Trophoblast cell (in vitro differentiated cells and primary cell): Measurements from ENCODE around the gene COPS7A.
A peak's percentile ranks its signal among the peaks of the same experiment; 100 is the strongest.
"Not testable (repeated sequence)": the region's sequence is repeated elsewhere in the genome, so short reads cannot be mapped to it uniquely, and the experiment has no call there.

Experiments
- DNase-seq, 2 donors: peaks; one replicate each; pipeline ENCODE4 v3.0.0-alpha.2; 2016
- H2AFZ ChIP-seq: 2 replicates; pipeline ENCODE4 v1.6.1; 2013; ENCODE audit warnings: low read length, moderate library complexity, mild to moderate bottlenecking; ENCODE audit not compliant: insufficient read depth, poor library complexity
- H2AK5ac ChIP-seq: 2 replicates; pipeline ENCODE4 v1.6.1; 2013; ENCODE audit warnings: mild to moderate bottlenecking, low read length
- H2BK120ac ChIP-seq: 2 replicates; pipeline ENCODE4 v1.6.1; 2013; ENCODE audit warnings: low read length, mild to moderate bottlenecking, moderate library complexity; ENCODE audit not compliant: insufficient read depth, poor library complexity
- H2BK12ac ChIP-seq: 2 replicates; pipeline ENCODE4 v1.6.1; 2013; ENCODE audit warnings: mild to moderate bottlenecking, low read length, moderate library complexity
- H2BK5ac ChIP-seq: 2 replicates; pipeline ENCODE4 v1.6.1; 2013; ENCODE audit warnings: low read length, low read depth, moderate library complexity, mild to moderate bottlenecking; ENCODE audit not compliant: poor library complexity
- H3K14ac ChIP-seq: 2 replicates; pipeline ENCODE4 v1.6.1; 2013; ENCODE audit warnings: mild to moderate bottlenecking, low read length
- H3K18ac ChIP-seq: 2 replicates; pipeline ENCODE4 v1.6.1; 2013; ENCODE audit warnings: mild to moderate bottlenecking, low read length
- H3K23ac ChIP-seq: 2 replicates; pipeline ENCODE4 v1.6.1; 2013; ENCODE audit warnings: low read length
- H3K27ac ChIP-seq: 2 replicates; pipeline ENCODE4 v1.5.1; 2013; ENCODE audit warnings: low read depth, mild to moderate bottlenecking, inconsistent platforms, low read length, moderate library complexity
- H3K27me3 ChIP-seq: 2 replicates; pipeline ENCODE4 v1.6.1; 2013; ENCODE audit warnings: inconsistent platforms, mild to moderate bottlenecking, low read length, moderate library complexity; ENCODE audit not compliant: insufficient read depth
- H3K36me3 ChIP-seq, 2 experiments: 1 replicate in 1 of 2; 2 replicates in 1 of 2; pipeline ENCODE4 v1.6.1; 2013; ENCODE audit warnings: low read length in 2 of 2, mild to moderate bottlenecking in 2 of 2, moderate library complexity in 1 of 2; ENCODE audit not compliant: insufficient read depth in 2 of 2, control insufficient read depth in 1 of 2
- H3K4ac ChIP-seq: 2 replicates; pipeline ENCODE4 v1.6.1; 2013; ENCODE audit warnings: low read depth, mild to moderate bottlenecking, low read length, moderate library complexity
- H3K4me1 ChIP-seq, 2 experiments: 1 replicate in 1 of 2; 2 replicates in 1 of 2; pipeline ENCODE4 v1.6.1; 2013; ENCODE audit warnings: low read length in 2 of 2, mild to moderate bottlenecking in 2 of 2, moderate library complexity in 1 of 2; ENCODE audit not compliant: insufficient read depth in 2 of 2, control insufficient read depth in 1 of 2
- H3K4me2 ChIP-seq: 2 replicates; pipeline ENCODE4 v1.6.1; 2013; ENCODE audit warnings: inconsistent platforms, mild to moderate bottlenecking, low read length, moderate library complexity
- H3K4me3 ChIP-seq: 2 replicates; pipeline ENCODE4 v1.5.1; 2013; ENCODE audit warnings: mild to moderate bottlenecking, low read depth, low read length, inconsistent platforms
- H3K79me1 ChIP-seq: one replicate; pipeline ENCODE4 v1.6.1; 2013; ENCODE audit warnings: low read length
- H3K79me2 ChIP-seq: 2 replicates; pipeline ENCODE4 v1.6.1; 2013; ENCODE audit warnings: low read length, mild to moderate bottlenecking; ENCODE audit not compliant: control insufficient read depth, insufficient read depth, poor library complexity
- H3K9ac ChIP-seq: 2 replicates; pipeline ENCODE4 v1.6.1; 2013; ENCODE audit warnings: mild to moderate bottlenecking, low read length
- H3K9me3 ChIP-seq: 2 replicates; pipeline ENCODE4 v1.6.1; 2013; ENCODE audit warnings: low read depth, mild to moderate bottlenecking, control low read depth, inconsistent platforms, low read length; ENCODE audit not compliant: insufficient read depth
- H4K12ac ChIP-seq: 2 replicates; pipeline ENCODE4 v1.6.1; 2013; ENCODE audit warnings: low read depth, mild to moderate bottlenecking, low read length, moderate library complexity
- H4K8ac ChIP-seq: 2 replicates; pipeline ENCODE4 v1.6.1; 2013; ENCODE audit warnings: low read depth, mild to moderate bottlenecking, low read length, moderate library complexity
- H4K91ac ChIP-seq: one replicate; pipeline ENCODE4 v1.6.1; 2013; ENCODE audit warnings: low read depth, mild to moderate bottlenecking, low read length, moderate library complexity
- WGBS: extraction: QIAGEN DNeasy Blood & Tissue Kit; methylation state at CpG from one replicate; pipeline ENCODE4 v1.1.7; 2013; ENCODE audit warnings: missing lambda C conversion rate; ENCODE audit not compliant: insufficient read length, insufficient coverage; ENCODE audit errors: extremely low coverage; 5-methylcytosine and 5-hydroxymethylcytosine counted together

The COPS7A gene

GRCh38 chr12:6700646-6701051, 23.2 kb upstream of the COPS7A start, which contains the start of gene PIANP:
PIANP (minus strand) TSS chr12:6700815; CDS start chr12:6698061, 2,754 bp downstream.
- Histone ChIP-seq H3K27me3 (peaks cover 31% of the 10 kb centered on the region), H3K23ac (no peak within 1 kb of the TSS), H3K9me3 (no peaks in the 10 kb centered on the region), H4K91ac (no peak within 1 kb of the TSS), H3K4ac (no peak within 1 kb of the TSS), H3K18ac (peak within 1 kb of the TSS; percentile 6), H3K27ac (no peak within 1 kb of the TSS), H4K8ac (no peak within 1 kb of the TSS), H4K12ac (no peak within 1 kb of the TSS), H2BK120ac (no peak within 1 kb of the TSS), H3K4me3 (no peak within 1 kb of the TSS), H3K4me1 (peaks cover 4 to 8% of the 10 kb centered on the region in 2 experiments), H2BK5ac (no peak within 1 kb of the TSS), H2BK12ac (no peak within 1 kb of the TSS), H2AK5ac (no peak within 1 kb of the TSS), H3K4me2 (peak within 1 kb of the TSS; percentile 68), H3K9ac (peak within 1 kb of the TSS; percentile 16), H3K14ac (no peak within 1 kb of the TSS), H3K36me3 (no peaks in the 10 kb centered on the region), H3K79me2 (no peaks in the 10 kb centered on the region), H2AFZ (peak within 1 kb of the TSS; percentile 67), H3K79me1 (no peaks in the 10 kb centered on the region)
- no CpG with 5 or more reads among the region's 43 CpGs for WGBS
- DNase-seq, result peak in 1 of 2 donors; percentile 38

GRCh38 chr12:6701078-6701768, 22.6 kb upstream of the COPS7A start:
- Histone ChIP-seq H2BK120ac (no peak overlapping the region), H3K18ac (peak overlapping the region; percentile 6), H3K36me3 (no peaks in the 10 kb centered on the region), H3K27me3 (peaks cover 31% of the 10 kb centered on the region), H3K4ac (no peak overlapping the region), H2BK5ac (no peak overlapping the region), H3K79me1 (no peaks in the 10 kb centered on the region), H3K4me3 (no peak overlapping the region), H2AK5ac (no peak overlapping the region), H4K12ac (no peak overlapping the region), H2BK12ac (no peak overlapping the region), H3K4me1 (peaks cover 4 to 8% of the 10 kb centered on the region in 2 experiments), H2AFZ (no peak overlapping the region), H3K79me2 (no peaks in the 10 kb centered on the region), H3K14ac (no peak overlapping the region), H3K4me2 (peak overlapping the region; percentile 68), H3K9ac (peak overlapping the region; percentile 16), H3K9me3 (no peaks in the 10 kb centered on the region), H3K23ac (no peak overlapping the region), H3K27ac (no peak overlapping the region), H4K91ac (no peak overlapping the region), H4K8ac (no peak overlapping the region)
- no CpG with 5 or more reads among the region's 13 CpGs for WGBS
- DNase-seq, result no peak

- Histone ChIP-seq H3K14ac (no peak overlapping the region), H2BK120ac (no peak overlapping the region), H3K79me2 (no peaks in the 10 kb centered on the region), H3K9ac (no peak overlapping the region), H3K4ac (no peak overlapping the region), H3K9me3 (no peaks in the 10 kb centered on the region), H2BK5ac (no peak overlapping the region), H3K18ac (no peak overlapping the region), H4K91ac (no peak overlapping the region), H4K8ac (no peak overlapping the region), H4K12ac (no peak overlapping the region), H3K36me3 (no peaks in the 10 kb centered on the region), H3K23ac (no peak overlapping the region), H2AFZ (no peak overlapping the region), H3K4me1 (peaks cover 4 to 8% of the 10 kb centered on the region in 2 experiments), H2BK12ac (no peak overlapping the region), H3K27me3 (peaks cover 26% of the 10 kb centered on the region), H3K27ac (no peak overlapping the region), H3K79me1 (no peaks in the 10 kb centered on the region), H3K4me2 (no peak overlapping the region), H3K4me3 (no peak overlapping the region), H2AK5ac (no peak overlapping the region)
- DNase-seq, result no peak
- no CpG with 5 or more reads among the region's 10 CpGs for WGBS
Measured at GRCh38 chr12:6703631-6704030, 20.2 kb upstream of the COPS7A start.

- not testable (repeated sequence) for H2BK120ac ChIP-seq, H3K4me2 ChIP-seq, H3K4me1 ChIP-seq, H3K4me3 ChIP-seq, H3K9ac ChIP-seq, H3K27ac ChIP-seq, H2BK12ac ChIP-seq, H3K18ac ChIP-seq, DNase-seq, H2AFZ ChIP-seq, H4K12ac ChIP-seq, H3K79me2 ChIP-seq, H3K4ac ChIP-seq, H3K23ac ChIP-seq, H3K36me3 ChIP-seq, H4K8ac ChIP-seq, H3K27me3 ChIP-seq, H4K91ac ChIP-seq, H2AK5ac ChIP-seq, H3K9me3 ChIP-seq, H3K79me1 ChIP-seq, H2BK5ac ChIP-seq, H3K14ac ChIP-seq
- no CpG with 5 or more reads among the region's 21 CpGs for WGBS
Measured at GRCh38 chr12:6708351-6708750, 15.5 kb upstream of the COPS7A start.
